GM10266 (cell line): ENCODE data around the gene SH3PXD2B.

Source experiments
- DNase-seq: peaks from one replicate; pipeline ENCODE4 v3.0.0; 2012; ENCODE audit errors: extremely low spot score
- CTCF ChIP-seq: IDR thresholded peaks from 2 replicates; pipeline ENCODE4 v1.5.1; 2012; ENCODE audit warnings: mild to moderate bottlenecking, low read depth; ENCODE audit not compliant: control insufficient read depth, insufficient read depth; ENCODE audit errors: missing control alignments

The SH3PXD2B gene

GRCh38 chr5:172492097-172492840, 37.9 kb upstream of the SH3PXD2B start:
- no peak for DNase-seq

GRCh38 chr5:172491481-172491880, 37.2 kb upstream of the SH3PXD2B start:
- TF ChIP-seq CTCF = no peak
- no peak for DNase-seq

More at GRCh38 chr5:172492097-172492840, 37.9 kb upstream of the SH3PXD2B start:
- no peak for TF ChIP-seq CTCF

- TF ChIP-seq CTCF = no peak
- no peak for DNase-seq
These were observed 36.5 kb upstream of the SH3PXD2B start for GRCh38 chr5:172490514-172491461.

GRCh38 chr5:172488221-172488620, 33.9 kb upstream of the SH3PXD2B start:
- DNase-seq = no peak
- TF ChIP-seq CTCF = no peak

- TF ChIP-seq CTCF = no peak
- no peak for DNase-seq
These were observed 33.3 kb upstream of the SH3PXD2B start for GRCh38 chr5:172487671-172488070.

GRCh38 chr5:172486912-172487311, 32.6 kb upstream of the SH3PXD2B start:
- TF ChIP-seq CTCF = no peak
- no peak for DNase-seq
